Fibroblast of skin of left quadriceps (primary cell): ENCODE results near the gene TAL1.

Experiments used
- DNase-seq, 2 experiments: peaks; one replicate each; pipeline ENCODE4 v3.0.0-alpha.2; 2013; ENCODE audit warnings: low read depth in 2 of 2

The TAL1 gene

GRCh38 chr1:47229886-47230691, 1.9 kb downstream of the TAL1 start:
- no peak for DNase-seq

GRCh38 chr1:47229031-47229885, 2.8 kb downstream of the TAL1 start:
- DNase-seq, result no peak

- no peak for DNase-seq
Measured at GRCh38 chr1:47228644-47229030, 3.4 kb downstream of the TAL1 start.

GRCh38 chr1:47227341-47228232, 4.4 kb downstream of the TAL1 start:
- no peak for DNase-seq

- no peak for DNase-seq
Measured at GRCh38 chr1:47226839-47227215, 5.2 kb downstream of the TAL1 start.

GRCh38 chr1:47226121-47226838, 5.7 kb downstream of the TAL1 start:
- no peak for DNase-seq

- DNase-seq, result no peak
Measured at GRCh38 chr1:47225430-47226100, 6.5 kb downstream of the TAL1 start.

GRCh38 chr1:47224676-47225399, 7.2 kb downstream of the TAL1 start:
- no peak for DNase-seq

GRCh38 chr1:47223921-47224675, 7.9 kb downstream of the TAL1 start:
- no peak for DNase-seq

GRCh38 chr1:47223174-47223920, 8.7 kb downstream of the TAL1 start:
- DNase-seq, result no peak

GRCh38 chr1:47222476-47222875, 9.5 kb downstream of the TAL1 start:
- no peak for DNase-seq

- DNase-seq, result no peak
Measured at GRCh38 chr1:47219590-47220220, 12.3 kb downstream of the TAL1 start.

GRCh38 chr1:47219001-47219400, 13.0 kb downstream of the TAL1 start:
- no peak for DNase-seq

GRCh38 chr1:47216278-47217059, 15.6 kb downstream of the TAL1 start:
- no peak for DNase-seq

- no peak for DNase-seq
Measured at GRCh38 chr1:47215713-47216112, 16.3 kb downstream of the TAL1 start.

GRCh38 chr1:47214549-47214948, 17.5 kb downstream of the TAL1 start:
- DNase-seq, result no peak

- no peak for DNase-seq
Measured at GRCh38 chr1:47213230-47213963, 18.6 kb downstream of the TAL1 start.
